GM12878 (cell line): ENCODE data around the gene PALD1.

Experiments
- EGR1 ChIP-seq, 2 experiments: IDR thresholded peaks; 1 replicate in 1 of 2; 2 replicates in 1 of 2; pipeline ENCODE4 v1.6.1; 2011 to 2012; ENCODE audit warnings: low read depth in 2 of 2, low read length in 2 of 2, borderline replicate concordance in 1 of 2, mild to moderate bottlenecking in 1 of 2, moderate library complexity in 1 of 2
- POLR2AphosphoS5 ChIP-seq: IDR thresholded peaks from 2 replicates; pipeline ENCODE4 v1.6.1; 2011; ENCODE audit warnings: mild to moderate bottlenecking, low read length, inconsistent platforms
- RAD21 ChIP-seq: IDR thresholded peaks from 2 replicates; pipeline ENCODE4 v1.6.1; 2011; ENCODE audit warnings: mild to moderate bottlenecking, low read depth, low read length, moderate library complexity; ENCODE audit not compliant: insufficient read depth
- TF ChIP-seq, protein P1 (sequence below), 3 experiments: IDR thresholded peaks in 2 of 3; conservative IDR thresholded peaks in 1 of 3; 2 replicates each; pipeline ENCODE4 v1.5.1; 2011; ENCODE audit warnings: low read depth in 3 of 3, low read length in 3 of 3, mild to moderate bottlenecking in 3 of 3, control low read depth in 2 of 3, moderate library complexity in 2 of 3, inconsistent platforms in 1 of 3, mixed read lengths in 1 of 3; ENCODE audit not compliant: control insufficient read depth in 2 of 3, insufficient read depth in 1 of 3; ENCODE audit errors: extremely low read depth in 1 of 3

DNA sequence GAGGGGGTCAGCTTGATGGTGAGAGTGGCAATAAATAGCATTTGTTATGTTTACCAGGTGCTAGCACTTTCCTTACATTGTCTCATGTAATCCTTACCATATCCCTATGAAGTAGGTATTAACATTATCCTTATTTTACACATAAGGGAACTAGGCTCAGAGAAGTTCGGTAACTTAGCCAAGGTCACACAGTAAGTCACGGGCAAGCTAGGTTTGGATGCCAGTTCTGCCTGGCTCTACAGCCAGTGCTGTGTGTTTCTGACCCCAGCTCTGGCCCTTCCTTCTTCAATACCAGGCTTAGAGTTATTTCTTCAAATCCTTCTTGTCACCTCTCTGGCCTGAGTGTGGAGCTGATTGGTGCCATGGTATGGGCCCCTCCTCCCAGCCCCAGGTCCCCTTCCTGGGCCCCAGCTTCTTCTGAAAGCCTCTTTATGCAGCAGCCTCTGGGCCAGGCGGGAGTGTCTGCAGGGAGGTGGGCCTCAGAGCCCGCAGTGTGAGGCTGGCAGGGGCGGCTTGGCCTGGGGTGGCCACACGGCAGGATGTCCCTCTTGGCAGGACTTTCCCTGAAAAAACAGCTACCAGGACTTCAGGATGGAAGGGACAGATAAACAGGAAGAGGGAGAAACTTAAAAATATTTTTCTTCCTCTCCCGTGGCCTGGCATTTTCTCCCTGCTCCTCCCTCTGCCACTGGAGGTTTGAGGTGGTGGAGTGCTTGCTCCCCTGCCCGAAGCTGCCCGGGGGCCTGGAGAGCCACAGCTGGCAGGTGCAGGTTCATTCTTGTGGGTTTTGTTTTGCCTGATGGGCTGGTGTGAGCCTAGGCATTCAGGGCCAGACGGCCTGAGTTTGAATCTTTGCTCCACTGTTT is 20.6 kb downstream of the PALD1 start:
- TF ChIP-seq, protein P1, sequence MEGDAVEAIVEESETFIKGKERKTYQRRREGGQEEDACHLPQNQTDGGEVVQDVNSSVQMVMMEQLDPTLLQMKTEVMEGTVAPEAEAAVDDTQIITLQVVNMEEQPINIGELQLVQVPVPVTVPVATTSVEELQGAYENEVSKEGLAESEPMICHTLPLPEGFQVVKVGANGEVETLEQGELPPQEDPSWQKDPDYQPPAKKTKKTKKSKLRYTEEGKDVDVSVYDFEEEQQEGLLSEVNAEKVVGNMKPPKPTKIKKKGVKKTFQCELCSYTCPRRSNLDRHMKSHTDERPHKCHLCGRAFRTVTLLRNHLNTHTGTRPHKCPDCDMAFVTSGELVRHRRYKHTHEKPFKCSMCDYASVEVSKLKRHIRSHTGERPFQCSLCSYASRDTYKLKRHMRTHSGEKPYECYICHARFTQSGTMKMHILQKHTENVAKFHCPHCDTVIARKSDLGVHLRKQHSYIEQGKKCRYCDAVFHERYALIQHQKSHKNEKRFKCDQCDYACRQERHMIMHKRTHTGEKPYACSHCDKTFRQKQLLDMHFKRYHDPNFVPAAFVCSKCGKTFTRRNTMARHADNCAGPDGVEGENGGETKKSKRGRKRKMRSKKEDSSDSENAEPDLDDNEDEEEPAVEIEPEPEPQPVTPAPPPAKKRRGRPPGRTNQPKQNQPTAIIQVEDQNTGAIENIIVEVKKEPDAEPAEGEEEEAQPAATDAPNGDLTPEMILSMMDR (IDR thresholded peaks at IDR 0.05 in 2 of 3, conservative IDR thresholded peaks at IDR 0.05 in 1 of 3; ENCODE audit: control insufficient read depth in 2 of 3, extremely low read depth in 1 of 3, insufficient read depth in 1 of 3, low read depth in 3 of 3, low read length in 3 of 3): no peak
- TF ChIP-seq EGR1 (IDR thresholded peaks at IDR 0.05; ENCODE audit: borderline replicate concordance in 1 of 2, low read depth in 2 of 2, low read length in 2 of 2) (no peak), RAD21 (no peak), POLR2AphosphoS5 (no peak)
